ENCODE measurements around the gene PLK1.
"Not testable (repeated sequence)": the region's sequence is repeated elsewhere in the genome, so short reads cannot be mapped to it uniquely, and the experiment has no call there.

The PLK1 gene

GRCh38 chr16:23678430-23679273, at the start of gene PLK1:
Gene PLK1, plus strand, starts transcription at chr16:23678889. Its CDS starts 44 bp downstream, at chr16:23678933.
- H3K9me3 ChIP-seq (ENCODE audit: low read length), result no peaks in the 10 kb centered on the region

GRCh38 chr16:23629516-23629915, 49.2 kb upstream of the PLK1 start:
- Histone ChIP-seq H3K36me3 (ENCODE audit: insufficient read depth, low read length) (peaks cover 56% of the 10 kb centered on the region), H3K4me1 (ENCODE audit: insufficient read depth, low read length) (no peaks in the 10 kb centered on the region), H3K27me3 (ENCODE audit: insufficient read depth, low read length) (no peaks in the 10 kb centered on the region), H2AFZ (ENCODE audit: low read depth, low read length) (no peak overlapping the region), H3K9me3 (ENCODE audit: low read length) (no peaks in the 10 kb centered on the region), H3K4me3 (ENCODE audit: low read length) (no peak overlapping the region)

More at GRCh38 chr16:23678430-23679273, at the start of gene PLK1:
- H2AFZ ChIP-seq (ENCODE audit: low read depth, low read length), result no peak within 1 kb of the TSS
- peak within 1 kb of the TSS; percentile 64 for H3K4me3 ChIP-seq (ENCODE audit: low read length)
- H3K4me1 ChIP-seq (ENCODE audit: insufficient read depth, low read length), result peaks cover 33% of the 10 kb centered on the region
- no peaks in the 10 kb centered on the region for H3K27me3 ChIP-seq (ENCODE audit: insufficient read depth, low read length)
- peaks cover 45% of the 10 kb centered on the region for H3K36me3 ChIP-seq (ENCODE audit: insufficient read depth, low read length)

DNA sequence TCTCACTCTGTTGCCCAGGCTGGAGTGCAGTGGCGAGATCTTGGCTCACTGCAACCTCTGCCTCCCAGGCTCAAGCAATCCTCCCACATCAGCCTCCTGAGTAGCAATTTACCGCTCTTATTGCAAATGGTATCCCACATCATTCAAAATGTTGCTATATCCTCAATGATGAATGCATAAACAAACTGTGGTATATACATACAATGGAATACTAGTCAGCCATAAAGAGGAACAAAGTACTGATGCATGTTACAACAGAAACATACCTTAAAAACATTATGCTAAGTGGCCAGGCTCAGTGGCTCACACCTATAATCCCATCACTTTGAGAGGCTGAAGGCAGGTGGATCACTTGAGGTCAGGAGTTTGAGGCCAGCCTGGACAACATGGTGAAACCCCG, 46.8 kb upstream of the PLK1 start:
- H3K4me1 ChIP-seq (ENCODE audit: insufficient read depth, low read length); H3K27me3 ChIP-seq (ENCODE audit: insufficient read depth, low read length); H3K4me3 ChIP-seq (ENCODE audit: low read length); H2AFZ ChIP-seq (ENCODE audit: low read depth, low read length); H3K9me3 ChIP-seq (ENCODE audit: low read length): not testable (repeated sequence)
- peaks cover 59% of the 10 kb centered on the region for H3K36me3 ChIP-seq (ENCODE audit: insufficient read depth, low read length)

DNA sequence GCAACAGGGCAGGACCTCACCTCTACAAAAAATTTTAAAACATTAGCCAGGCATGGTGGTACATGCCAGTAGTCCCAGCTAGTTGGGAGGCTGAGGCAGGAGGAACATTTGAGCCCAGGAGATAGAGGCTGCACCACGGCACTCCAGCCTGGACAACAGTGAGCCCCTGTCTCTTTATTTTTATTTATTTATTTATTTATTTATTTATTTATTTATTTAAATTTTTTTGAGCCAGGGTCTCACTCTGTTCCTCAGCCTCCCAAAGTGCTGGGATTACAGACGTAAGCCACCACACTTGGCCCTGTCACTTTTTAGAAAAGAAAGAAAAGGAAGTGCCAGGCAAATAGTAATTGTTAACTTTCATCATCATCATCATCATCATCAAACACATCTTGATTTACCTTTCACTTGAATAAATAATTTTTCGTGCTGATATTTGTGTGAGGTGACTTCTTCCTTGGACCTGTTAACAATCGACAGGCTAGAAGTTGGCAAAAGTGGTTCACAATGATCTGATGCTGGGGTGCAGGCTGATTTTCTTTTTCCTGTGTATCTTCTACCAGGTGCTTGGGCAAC, 44.1 kb upstream of the PLK1 start:
- Histone ChIP-seq H3K36me3 (ENCODE audit: insufficient read depth, low read length) (peaks cover 48% of the 10 kb centered on the region), H2AFZ (ENCODE audit: low read depth, low read length) (no peak overlapping the region), H3K27me3 (ENCODE audit: insufficient read depth, low read length) (no peaks in the 10 kb centered on the region), H3K4me3 (ENCODE audit: low read length) (no peak overlapping the region), H3K4me1 (ENCODE audit: insufficient read depth, low read length) (no peaks in the 10 kb centered on the region), H3K9me3 (ENCODE audit: low read length) (no peaks in the 10 kb centered on the region)

- Histone ChIP-seq H3K27me3 (ENCODE audit: insufficient read depth, low read length) (no peaks in the 10 kb centered on the region), H3K4me3 (ENCODE audit: low read length) (no peak overlapping the region), H3K4me1 (ENCODE audit: insufficient read depth, low read length) (peaks cover 11% of the 10 kb centered on the region), H2AFZ (ENCODE audit: low read depth, low read length) (no peak overlapping the region), H3K36me3 (ENCODE audit: insufficient read depth, low read length) (peaks cover 38% of the 10 kb centered on the region), H3K9me3 (ENCODE audit: low read length) (no peaks in the 10 kb centered on the region)
These were observed 42.7 kb upstream of the PLK1 start for GRCh38 chr16:23635958-23636357.

DNA sequence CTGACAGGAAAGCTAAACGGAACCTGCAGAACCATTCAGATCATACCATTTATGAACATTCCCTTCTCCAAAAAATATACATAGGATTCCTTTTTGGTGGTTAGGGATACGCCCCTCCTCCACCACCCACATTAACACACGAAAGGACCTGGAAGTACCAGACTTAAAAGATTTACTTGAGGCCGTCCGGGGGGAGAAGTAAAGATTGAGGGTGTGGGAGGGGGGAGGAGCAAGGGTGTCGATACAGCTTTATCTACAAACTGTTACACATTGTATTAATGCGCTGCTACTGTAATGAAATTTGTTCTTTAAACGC, 38.1 kb upstream of the PLK1 start:
- peaks cover 31% of the 10 kb centered on the region for H3K36me3 ChIP-seq (ENCODE audit: insufficient read depth, low read length)
- H3K4me1 ChIP-seq (ENCODE audit: insufficient read depth, low read length), result peaks cover 19% of the 10 kb centered on the region

DNA sequence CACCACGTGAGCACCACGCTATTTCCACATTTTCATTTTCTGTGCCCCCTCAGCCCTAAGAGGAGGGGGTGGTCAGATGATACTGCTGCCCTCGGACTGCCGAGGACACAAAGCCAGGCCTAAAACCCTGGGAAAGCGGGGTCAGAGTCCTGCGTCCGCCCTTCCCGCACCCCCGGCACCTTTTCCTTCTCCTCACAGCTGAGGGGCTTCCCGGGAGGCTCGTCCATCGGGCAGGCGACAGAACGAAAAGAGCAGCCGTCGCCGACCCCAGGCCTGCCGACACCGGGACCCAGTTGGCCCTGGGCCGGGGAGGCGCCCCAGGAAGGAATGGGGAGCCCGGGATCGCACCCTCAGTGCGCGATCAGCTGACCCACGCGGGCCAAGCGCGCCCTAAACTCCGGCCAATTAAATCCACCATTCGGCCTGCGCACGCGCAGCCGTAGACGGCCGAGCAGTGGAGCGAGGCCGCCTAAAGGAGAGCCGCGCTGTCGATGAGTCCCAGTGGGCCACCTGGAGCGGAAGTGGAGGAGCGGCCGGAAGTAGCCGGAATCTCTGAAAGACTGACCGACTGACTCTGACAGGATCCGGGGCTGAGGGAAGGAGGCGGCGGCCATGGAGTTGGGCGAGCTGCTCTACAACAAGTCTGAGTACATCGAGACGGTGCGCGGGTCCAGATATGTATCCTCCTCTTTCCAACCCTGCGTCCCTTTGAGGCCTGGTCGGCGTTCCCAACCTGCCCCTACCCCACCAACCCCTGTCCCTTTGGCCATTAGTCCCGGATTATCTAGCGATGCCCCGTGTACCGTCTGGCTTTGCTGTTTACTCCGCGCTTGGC, 37.5 kb upstream of the PLK1 start, which contains the start of the genes DCTN5 and PALB2:
TSS of gene DCTN5 (plus strand) at position 536 of the 835 bp plus-strand sequence. CDS start at position 613, 77 bp downstream.
TSS of gene PALB2 (minus strand) at position 380 of the 835 bp plus-strand sequence. CDS start at position 227, 153 bp downstream.
- Histone ChIP-seq H3K27me3 (ENCODE audit: insufficient read depth, low read length) (no peaks in the 10 kb centered on the region), H3K9me3 (ENCODE audit: low read length) (no peaks in the 10 kb centered on the region), H3K4me1 (ENCODE audit: insufficient read depth, low read length) (peaks cover 19% of the 10 kb centered on the region), H3K36me3 (ENCODE audit: insufficient read depth, low read length) (peaks cover 31% of the 10 kb centered on the region), H2AFZ (ENCODE audit: low read depth, low read length) (peak within 1 kb of the TSS; percentile 87), H3K4me3 (ENCODE audit: low read length) (peak within 1 kb of the TSS; percentile 88)

More for the DNA sequence above, 38.1 kb upstream of the PLK1 start:
- Histone ChIP-seq H3K27me3 (ENCODE audit: insufficient read depth, low read length) (no peaks in the 10 kb centered on the region), H3K4me3 (ENCODE audit: low read length) (peak overlapping the region; percentile 88), H2AFZ (ENCODE audit: low read depth, low read length) (peak overlapping the region; percentile 87), H3K9me3 (ENCODE audit: low read length) (no peaks in the 10 kb centered on the region)

- Histone ChIP-seq H2AFZ (ENCODE audit: low read depth, low read length) (no peak overlapping the region), H3K4me3 (ENCODE audit: low read length) (peak overlapping the region; percentile 88), H3K4me1 (ENCODE audit: insufficient read depth, low read length) (peaks cover 19% of the 10 kb centered on the region), H3K9me3 (ENCODE audit: low read length) (peaks cover 3% of the 10 kb centered on the region), H3K36me3 (ENCODE audit: insufficient read depth, low read length) (peaks cover 34% of the 10 kb centered on the region), H3K27me3 (ENCODE audit: insufficient read depth, low read length) (no peaks in the 10 kb centered on the region)
These were observed 36.4 kb upstream of the PLK1 start for GRCh38 chr16:23642246-23642774.

GRCh38 chr16:23650674-23651416, 27.8 kb upstream of the PLK1 start:
- Histone ChIP-seq H3K9me3 (ENCODE audit: low read length) (peaks cover 3% of the 10 kb centered on the region), H2AFZ (ENCODE audit: low read depth, low read length) (no peak overlapping the region), H3K36me3 (ENCODE audit: insufficient read depth, low read length) (peaks cover 48% of the 10 kb centered on the region), H3K27me3 (ENCODE audit: insufficient read depth, low read length) (no peaks in the 10 kb centered on the region), H3K4me3 (ENCODE audit: low read length) (no peak overlapping the region), H3K4me1 (ENCODE audit: insufficient read depth, low read length) (peaks cover 9% of the 10 kb centered on the region)

DNA sequence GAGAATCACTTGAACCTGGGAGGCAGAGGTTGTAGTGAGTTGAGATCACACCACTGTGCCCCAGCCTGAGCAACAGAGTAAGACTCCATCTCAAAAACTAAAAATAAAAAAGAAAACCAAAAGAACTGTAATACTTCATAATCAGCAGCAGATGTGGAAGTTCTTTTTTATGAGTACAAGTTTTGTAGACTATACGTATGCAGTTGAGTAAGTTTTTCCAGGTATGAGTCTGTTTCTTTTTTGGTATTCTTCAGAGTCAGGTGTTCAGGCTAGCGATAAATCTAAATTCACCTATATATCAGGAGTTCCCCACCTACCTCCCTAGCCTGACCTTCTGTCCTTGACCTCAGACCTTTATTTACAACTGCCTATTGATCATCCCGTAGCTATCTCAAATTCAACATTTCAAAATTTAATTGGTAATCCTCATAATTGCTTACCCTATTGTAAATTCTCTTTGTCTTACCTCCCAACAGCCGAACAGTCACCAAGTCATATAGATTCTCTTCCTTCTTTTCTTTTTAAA, 26.7 kb upstream of the PLK1 start:
- Histone ChIP-seq H3K27me3 (ENCODE audit: insufficient read depth, low read length) (no peaks in the 10 kb centered on the region), H3K9me3 (ENCODE audit: low read length) (no peaks in the 10 kb centered on the region), H3K4me3 (ENCODE audit: low read length) (no peak overlapping the region), H2AFZ (ENCODE audit: low read depth, low read length) (no peak overlapping the region), H3K36me3 (ENCODE audit: insufficient read depth, low read length) (peaks cover 44% of the 10 kb centered on the region), H3K4me1 (ENCODE audit: insufficient read depth, low read length) (peaks cover 9% of the 10 kb centered on the region)

DNA sequence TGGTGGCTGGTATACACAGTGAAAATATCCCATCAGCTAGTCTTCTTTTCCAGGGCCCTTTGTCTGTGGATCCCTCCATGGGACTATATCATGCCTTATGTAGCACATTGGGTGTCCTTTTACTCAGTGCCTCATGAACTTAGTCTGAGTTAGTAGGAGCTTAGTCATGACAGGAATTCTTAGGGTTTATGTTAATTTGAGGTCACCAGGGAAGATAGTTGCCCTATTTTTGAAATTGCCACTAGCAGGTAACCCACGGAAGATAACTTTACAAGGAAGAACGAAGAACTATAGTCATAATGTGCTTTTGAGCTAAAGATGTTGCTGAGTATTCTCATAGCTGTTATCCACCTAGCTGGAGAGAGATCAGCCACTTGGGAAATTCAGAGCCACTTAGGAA, 14.8 kb upstream of the PLK1 start:
- Histone ChIP-seq H3K4me3 (ENCODE audit: low read length) (no peak overlapping the region), H3K9me3 (ENCODE audit: low read length) (no peaks in the 10 kb centered on the region), H3K27me3 (ENCODE audit: insufficient read depth, low read length) (no peaks in the 10 kb centered on the region), H2AFZ (ENCODE audit: low read depth, low read length) (no peak overlapping the region), H3K36me3 (ENCODE audit: insufficient read depth, low read length) (peaks cover 92% of the 10 kb centered on the region), H3K4me1 (ENCODE audit: insufficient read depth, low read length) (no peaks in the 10 kb centered on the region)
